ENCODE data around the gene ZPBP. TPM values are rescaled to one million over a fixed set of nuclear protein-coding genes. Genes with fewer than 3 reads are reported as not detected.

Gene ZPBP
- total RNA-seq, 1 experiment from 2014 or later: not detected

- no peak overlapping the region for H3K23ac ChIP-seq (ENCODE audit: insufficient read length, low read depth, low read length)
- H3T11ph ChIP-seq (ENCODE audit: low read length): no peak overlapping the region
- H3K9me3 Mint-ChIP-seq: peaks cover 9% of the 10 kb centered on the region in 2 experiments; a peak in 3 of 5 replicates
- H2BK120ac ChIP-seq (ENCODE audit: low read depth, low read length, poor library complexity, severe bottlenecking): no peak overlapping the region
- WGBS (ENCODE audit: extremely low coverage, insufficient read length, low lambda C conversion rate): no CpG with 5 or more reads among the region's 2 CpGs
- peaks cover 0 to 10% (median 8%) of the 10 kb centered on the region in 3 experiments; a peak in 3 of 7 replicates for H3K36me3 Mint-ChIP-seq (ENCODE audit: insufficient read depth in 1 of 3, low read depth in 3 of 3)
- H3K4ac ChIP-seq (ENCODE audit: low read depth, low read length): no peak overlapping the region
- H3K4me1 Mint-ChIP-seq: peaks cover 5 to 11% of the 10 kb centered on the region in 2 experiments
- no peaks in the 10 kb centered on the region for H3K79me1 ChIP-seq (ENCODE audit: insufficient read depth, low read depth, low read length, poor library complexity, severe bottlenecking)
- no peaks in the 10 kb centered on the region for H3K9me3 ChIP-seq (ENCODE audit: control insufficient read depth, low read depth, low read length)
- no peaks in the 10 kb centered on the region for H3K27me3 Mint-ChIP-seq (ENCODE audit: low read depth)
- DNase-seq: no peak
- no peak overlapping the region for H3K27ac Mint-ChIP-seq
- no peak overlapping the region for H2BK20ac ChIP-seq (ENCODE audit: low read depth, low read length, poor library complexity, severe bottlenecking)
- no peak overlapping the region for H3K14ac ChIP-seq (ENCODE audit: insufficient read depth, low read length)
- H3K27ac ChIP-seq (ENCODE audit: insufficient read length, low read depth, low read length): no peak overlapping the region
- H3K18ac ChIP-seq (ENCODE audit: insufficient read length, low read depth, low read length): no peak overlapping the region
- no peaks in the 10 kb centered on the region for H4K20me1 ChIP-seq (ENCODE audit: control insufficient read depth, insufficient read depth, insufficient read length)
- no peak overlapping the region for H4K8ac ChIP-seq (replicated peaks; ENCODE audit: insufficient read length, low read depth, low read length)
- no peaks in the 10 kb centered on the region for H3K23me2 ChIP-seq (ENCODE audit: insufficient read length, low read depth, low read length, poor library complexity, severe bottlenecking)
- H4K91ac ChIP-seq (ENCODE audit: insufficient read length, low read depth, low read length): no peak overlapping the region
- no peaks in the 10 kb centered on the region for H3K27me3 ChIP-seq (ENCODE audit: insufficient read depth, low read length)
- H2BK12ac ChIP-seq (ENCODE audit: insufficient read length, low read depth, low read length): no peak overlapping the region
- no peak overlapping the region for H4K5ac ChIP-seq (ENCODE audit: insufficient read length, low read depth, low read length)
- H3K4me1 ChIP-seq (ENCODE audit: insufficient read depth, low read length): no peaks in the 10 kb centered on the region
- no peak overlapping the region for H2BK5ac ChIP-seq (ENCODE audit: insufficient read length, low read length)
- no peak overlapping the region for H2AK5ac ChIP-seq (ENCODE audit: insufficient read length, low read length)
- H3K4me3 Mint-ChIP-seq: no peak overlapping the region
- no peak overlapping the region for H3K9ac ChIP-seq (ENCODE audit: extremely low read depth, insufficient read length, low read length)
- no peaks in the 10 kb centered on the region for H3K79me2 ChIP-seq (ENCODE audit: insufficient read depth, low read length)
- no peak overlapping the region for H3K56ac ChIP-seq (ENCODE audit: insufficient read length, low read depth, low read length)
- H2AFZ ChIP-seq (ENCODE audit: low read length): no peak overlapping the region
- H2BK15ac ChIP-seq (ENCODE audit: low read depth, low read length): no peak overlapping the region
- TF ChIP-seq CTCF (conservative IDR thresholded peaks at IDR 0.05): no peak
- no peak overlapping the region for H3K4me2 ChIP-seq (ENCODE audit: insufficient read depth, insufficient read length, low read length)
These were observed 200.6 kb downstream of the ZPBP start for GRCh38 chr7:49892481-49892880.

Other genes with a start within 250 kb of the ZPBP start
- gene IKZF1, start 211.5 kb upstream of the ZPBP start, total RNA-seq (2021): 0.48 and 0.98 TPM in 2 replicates

Data from H9 (cell line).